Lung microvascular endothelial cell (primary cell): ENCODE data around the gene ECHDC1. TPM values are rescaled to one million over a fixed set of nuclear protein-coding genes. Genes with fewer than 3 reads are reported as not detected.
"Not testable (repeated sequence)": the region's sequence is repeated elsewhere in the genome, so short reads cannot be mapped to it uniquely, and the experiment has no call there.

ENCODE experiments used
- DNase-seq, 2 donors: peaks; one replicate each; pipeline versions ENCODE4 v3.0.0 to v3.0.0-alpha.2; 2010; ENCODE audit warnings: low read depth in 2 of 2
- total RNA-seq: library from RNA; depleted of rRNA; stranded (reverse); fragments of >200 nt; gene quantifications from 2 replicates; pipeline ENCODE4 v1.2.1, GENCODE V29; 2014

ECHDC1 gene
- total RNA-seq, 1 donor from 2014 or later: 32.5 TPM

- DNase-seq: peak; percentile 16 to 25
These were observed 988 bp downstream of the ECHDC1 start for GRCh38 chr6:127342296-127342945.

DNA sequence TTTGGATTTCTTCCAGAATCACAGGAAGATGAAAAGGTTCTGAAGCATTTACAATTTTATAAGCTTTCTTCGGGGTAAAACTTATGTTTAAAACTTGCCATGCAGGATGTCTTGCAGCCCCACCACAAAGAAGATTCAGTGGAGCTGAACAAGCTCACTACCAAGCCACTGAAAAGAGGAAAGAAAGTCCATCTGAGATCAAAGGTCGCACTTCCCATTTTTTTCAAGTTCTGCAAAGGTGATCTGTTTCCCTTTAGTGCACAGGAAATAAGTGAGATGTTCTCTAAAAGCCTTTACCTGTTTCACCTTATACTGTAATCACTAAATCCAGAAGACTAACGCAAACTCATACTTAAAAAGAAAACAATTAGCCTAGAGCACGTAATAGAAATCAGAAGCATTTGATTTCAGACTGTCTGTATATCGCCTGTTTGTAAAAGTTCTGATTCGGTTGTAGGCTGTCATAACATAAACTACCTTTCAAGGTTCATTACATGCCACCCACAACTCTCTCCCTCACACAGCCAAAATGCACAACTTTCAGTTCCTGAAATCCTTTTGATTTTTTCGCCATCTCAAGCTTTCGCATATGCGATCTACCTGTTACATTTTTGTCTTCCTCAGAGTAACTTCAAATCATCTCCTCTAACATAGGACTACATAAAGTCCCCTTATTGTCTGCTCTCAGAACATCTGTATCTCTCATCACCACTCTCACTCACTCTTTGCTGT is 1.8 kb downstream of the ECHDC1 start:
- no peak for DNase-seq

GRCh38 chr6:127340171-127340570 is 3.2 kb downstream of the ECHDC1 start:
- DNase-seq: no peak

- DNase-seq: no peak
These were observed 4.5 kb downstream of the ECHDC1 start for GRCh38 chr6:127338936-127339335.

DNA sequence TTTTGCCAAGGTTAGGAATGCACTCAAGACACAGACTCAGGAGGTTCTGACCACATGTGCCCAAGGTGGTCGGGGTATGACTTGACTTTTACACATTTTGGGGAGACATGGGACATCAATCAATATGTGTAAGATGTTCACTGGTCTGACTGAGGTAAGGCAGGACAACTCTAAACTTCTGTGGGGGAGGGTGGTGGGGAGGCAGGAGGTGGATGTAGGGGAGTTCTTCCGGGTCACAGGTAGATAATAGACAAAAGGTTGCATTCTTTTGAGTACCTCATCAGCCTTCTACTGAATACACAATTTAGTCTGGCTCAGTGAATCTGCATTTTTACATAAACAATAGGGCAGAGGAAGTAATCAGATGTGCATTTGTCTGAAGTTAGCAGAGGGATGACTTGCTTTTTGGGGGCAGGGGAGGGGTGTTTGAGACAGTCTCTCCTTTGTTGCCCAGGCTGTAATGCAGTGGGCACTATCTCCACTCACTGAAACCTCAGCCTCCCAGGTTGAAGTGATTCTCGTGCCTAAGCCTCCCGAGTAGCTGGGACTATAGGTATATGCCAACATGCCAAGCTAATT is 10.9 kb downstream of the ECHDC1 start:
- DNase-seq: no peak

DNA sequence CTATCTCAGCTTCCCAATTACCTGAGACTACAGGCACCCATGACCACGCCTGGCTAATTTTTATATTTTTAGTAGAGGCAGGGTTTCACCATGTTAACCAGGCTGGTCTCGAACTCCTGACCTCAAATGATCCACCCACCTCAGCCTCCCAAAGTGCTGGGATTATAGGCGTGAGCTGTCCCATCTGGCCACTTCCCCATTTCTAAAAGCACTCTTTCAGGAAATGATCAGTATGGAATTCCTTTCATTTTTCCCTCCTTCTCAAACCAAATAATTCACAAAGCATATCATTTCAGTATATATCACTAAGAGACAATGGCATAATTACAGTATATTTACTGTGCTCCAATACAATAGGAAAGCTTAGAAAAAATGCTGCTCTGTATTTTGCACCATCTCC is 12.2 kb downstream of the ECHDC1 start:
- not testable (repeated sequence) for DNase-seq

DNA sequence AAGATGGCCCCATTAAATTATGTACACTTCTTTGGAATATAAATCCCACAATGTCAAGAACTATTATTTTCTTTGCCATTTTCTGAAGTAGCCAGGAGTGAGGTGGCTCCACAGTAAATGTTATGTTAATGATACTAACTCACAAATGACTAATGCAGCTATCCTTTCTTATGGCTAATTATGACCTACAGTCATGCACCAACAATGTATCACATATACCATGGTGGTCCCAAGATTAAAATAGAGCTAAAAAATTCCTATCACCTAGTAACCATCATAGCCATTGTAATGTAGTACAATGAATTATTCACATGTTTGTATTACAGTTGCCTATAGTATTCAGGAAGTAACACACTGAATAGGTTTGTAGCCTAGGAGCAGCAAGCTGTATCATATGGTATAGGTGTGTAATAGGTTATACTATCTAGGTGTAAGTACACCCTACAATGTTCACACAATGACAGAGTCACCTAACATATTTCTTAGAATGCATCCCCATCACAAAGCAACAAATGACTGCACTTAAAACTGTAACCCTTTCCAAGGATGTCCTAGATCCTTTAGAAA is 15.3 kb downstream of the ECHDC1 start:
- peak in 1 of 2 donors; percentile 8 for DNase-seq

GRCh38 chr6:127319686-127320085 is 23.7 kb downstream of the ECHDC1 start:
- DNase-seq: no peak

GRCh38 chr6:127317388-127318128 is 25.9 kb downstream of the ECHDC1 start:
- DNase-seq: no peak

- DNase-seq: no peak
These were observed 37.7 kb downstream of the ECHDC1 start for GRCh38 chr6:127305741-127306140.

DNA sequence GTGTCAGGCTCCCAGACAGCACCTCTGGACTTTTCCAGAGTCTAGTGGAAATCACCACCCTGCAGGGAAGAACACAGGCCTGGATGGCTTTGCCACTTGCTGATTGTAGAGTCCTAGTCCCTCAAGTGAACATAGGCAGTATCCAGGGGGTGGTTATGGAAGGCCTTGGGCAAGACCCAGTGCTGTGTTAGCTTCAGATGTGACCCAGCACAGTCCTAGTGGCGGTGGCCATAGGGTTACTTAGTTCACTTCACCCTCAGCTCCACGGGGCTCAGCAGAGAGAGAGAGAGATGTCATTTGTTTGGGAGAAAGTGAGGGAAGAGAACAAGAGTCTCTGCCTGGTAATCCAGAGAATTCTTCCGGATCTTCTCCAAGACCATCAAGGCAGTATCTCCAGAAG is 39.5 kb downstream of the ECHDC1 start:
- no peak for DNase-seq

DNA sequence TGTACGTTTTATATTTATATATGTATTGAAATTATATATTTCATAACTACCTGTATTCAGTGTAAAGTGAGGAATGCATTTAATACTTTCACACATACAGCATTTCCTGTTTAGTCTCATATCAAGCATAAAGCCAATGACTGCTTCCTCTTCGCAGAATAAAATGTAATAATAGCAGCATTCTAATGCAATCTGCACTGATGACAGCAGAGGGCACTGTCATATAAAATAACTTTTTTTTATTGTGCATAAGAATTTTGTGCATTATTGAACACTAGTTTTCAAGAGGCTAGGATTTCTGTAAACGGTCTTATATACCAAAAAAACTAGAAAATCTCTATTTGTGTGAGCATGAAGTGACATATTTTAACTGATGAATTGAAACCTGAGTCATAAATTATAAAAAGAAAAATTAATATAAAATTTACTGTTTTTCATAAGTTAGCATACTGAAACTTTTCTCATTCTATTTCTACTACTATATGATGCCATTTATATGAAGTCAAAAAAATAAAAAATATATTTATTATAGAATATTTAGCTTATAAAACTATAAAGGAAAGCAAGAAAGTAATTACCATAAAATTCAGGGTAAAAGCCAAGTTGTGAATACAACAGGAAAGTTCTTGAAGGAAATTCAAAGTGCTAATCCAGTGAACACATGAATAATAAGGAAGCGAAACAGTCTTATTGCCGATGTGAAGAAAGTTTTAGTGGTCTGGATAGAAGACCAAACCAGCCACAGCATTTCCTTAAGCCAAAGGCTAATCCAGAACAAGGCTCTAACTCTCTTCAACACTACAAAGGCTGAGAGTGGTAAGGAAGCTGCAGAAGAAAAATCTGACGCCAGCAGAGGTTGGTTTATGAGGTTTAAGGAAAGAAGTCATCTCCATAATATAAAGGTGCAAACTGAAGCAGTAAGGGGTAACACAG is 40.4 kb downstream of the ECHDC1 start:
- peak; percentile 63 to 72 for DNase-seq

DNA sequence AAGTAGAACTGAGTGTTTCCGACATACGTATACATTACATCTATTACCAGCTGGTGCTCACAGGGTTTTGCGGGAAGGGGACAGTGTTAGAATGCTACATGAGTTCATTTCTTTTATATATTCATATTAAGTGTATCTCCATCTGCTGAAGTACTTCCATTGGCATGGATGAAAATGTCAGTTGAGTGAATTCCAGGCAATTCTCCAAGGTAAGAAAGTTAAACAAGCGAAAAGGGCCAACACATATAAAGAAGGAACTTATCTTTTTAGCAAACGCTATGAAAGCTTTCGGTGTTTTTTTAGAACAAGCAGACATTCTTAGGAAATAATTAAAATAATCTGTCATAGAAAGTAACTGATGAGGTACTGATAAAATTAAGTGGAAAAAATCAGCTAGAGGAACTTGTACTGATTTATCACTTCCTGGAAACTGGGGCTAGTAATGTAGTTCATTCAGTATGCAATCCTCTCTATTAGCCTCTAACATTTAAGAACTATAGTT is 42.2 kb downstream of the ECHDC1 start:
- peak; percentile 55 to 58 for DNase-seq

DNA sequence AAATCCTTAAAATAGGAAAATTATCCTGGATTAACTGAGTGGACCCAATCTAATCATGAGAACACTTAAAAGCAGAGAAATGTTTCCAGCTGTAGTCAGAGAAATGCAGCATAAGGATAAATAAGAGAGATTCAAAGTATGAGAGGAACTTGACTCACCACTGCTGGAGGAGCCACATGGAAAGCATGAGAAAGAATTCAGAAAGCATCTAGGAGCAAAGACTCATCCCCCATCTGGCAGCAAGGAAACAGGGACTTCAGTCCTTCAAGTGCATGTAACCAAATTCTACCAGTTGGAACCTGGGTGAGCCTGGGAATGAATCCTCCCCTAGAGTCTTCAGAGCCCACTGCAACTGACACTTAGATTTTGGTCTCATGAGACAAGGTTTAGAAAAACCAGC is 43.0 kb downstream of the ECHDC1 start:
- peak in 1 of 2 donors; percentile 77 for DNase-seq

DNA sequence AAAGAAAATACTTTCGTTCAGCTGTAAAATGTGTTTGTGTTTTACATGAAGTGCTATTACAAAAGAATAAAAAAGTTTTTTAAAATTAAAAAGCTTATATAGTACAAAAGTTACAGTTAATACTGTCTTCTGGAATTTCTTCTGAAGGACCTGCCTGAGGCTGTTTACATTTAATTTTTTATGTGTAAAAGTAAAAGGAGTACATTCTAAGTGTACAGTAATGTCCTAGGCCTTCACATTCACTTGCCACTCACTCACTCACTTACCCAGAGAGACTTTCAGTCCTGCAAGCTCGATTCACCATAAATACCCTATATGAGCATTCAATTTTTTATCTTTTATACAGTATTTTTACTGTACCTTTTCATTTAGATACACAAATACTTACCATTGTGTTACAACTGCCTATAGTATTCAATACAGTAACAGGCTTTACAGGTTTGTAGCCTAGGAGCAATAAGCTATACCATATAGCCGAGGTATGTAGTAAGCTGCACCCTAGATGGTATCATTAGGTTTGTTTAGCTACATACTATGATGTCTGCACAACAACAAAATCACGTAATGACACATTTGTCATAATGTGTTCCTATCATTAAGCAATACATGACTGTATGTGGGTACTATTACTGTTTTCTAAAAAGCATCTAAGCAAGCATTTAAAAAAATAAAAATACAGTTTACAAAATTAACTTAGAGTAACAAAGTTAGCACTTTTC is 43.7 kb downstream of the ECHDC1 start:
- DNase-seq: no peak

GRCh38 chr6:127298475-127298874 is 44.9 kb downstream of the ECHDC1 start:
- DNase-seq: no peak

- DNase-seq: no peak
These were observed 45.8 kb downstream of the ECHDC1 start for GRCh38 chr6:127297502-127298070.

- peak in 1 of 2 donors; percentile 26 for DNase-seq
These were observed 51.9 kb downstream of the ECHDC1 start for GRCh38 chr6:127291495-127291894.
